Mammary epithelial cell (primary cell): Measurements from ENCODE around the gene SCO2.

Experiments used
- CTCF ChIP-seq, 2 donors: IDR thresholded peaks in 1 of 2; conservative IDR thresholded peaks in 1 of 2; 2 replicates each; pipeline ENCODE4 v1.5.1; 2011 to 2012; ENCODE audit warnings: inconsistent platforms in 2 of 2, low read length in 2 of 2, mild to moderate bottlenecking in 2 of 2, control low read depth in 1 of 2, low read depth in 1 of 2; ENCODE audit not compliant: insufficient read depth in 1 of 2; ENCODE audit errors: extremely low read depth in 1 of 2
- EZH2 ChIP-seq: IDR thresholded peaks from 2 replicates; pipeline ENCODE4 v1.6.1; 2012; ENCODE audit warnings: low read length, inconsistent platforms, borderline replicate concordance

GRCh38 chr22:50569896-50570535 lies 44.6 kb upstream of the SCO2 start:
- TF ChIP-seq CTCF (conservative IDR thresholded peaks at IDR 0.05 in 1 of 2, IDR thresholded peaks at IDR 0.05 in 1 of 2; ENCODE audit: extremely low read depth in 1 of 2, insufficient read depth in 1 of 2, low read depth in 1 of 2, low read length in 2 of 2) (no peak), EZH2 (no peak)
